NCI-H460 (cell line): Measurements from ENCODE around the gene MS4A10. TPM values are rescaled to one million over a fixed set of nuclear protein-coding genes. Genes with fewer than 3 reads are reported as not detected.
A peak's percentile ranks its signal among the peaks of the same experiment; 100 is the strongest.
"Not testable (repeated sequence)": the region's sequence is repeated elsewhere in the genome, so short reads cannot be mapped to it uniquely, and the experiment has no call there.

Source experiments
- DNase-seq: peaks from one replicate; pipeline ENCODE4 v3.0.0-alpha.2; 2016; ENCODE audit warnings: low read depth; ENCODE audit errors: extremely low read depth
- total RNA-seq: library from RNA; depleted of rRNA; stranded (reverse); fragments of >200 nt; shearing (Covaris generic); gene quantifications from 2 replicates; pipeline ENCODE4 v1.2.3, GENCODE V29; 2014

Gene MS4A10
- total RNA-seq, 1 experiment from 2014 or later = not detected

GRCh38 chr11:60821827-60822599 is 36.9 kb downstream of the MS4A10 start:
- no peak for DNase-seq

- DNase-seq = not testable (repeated sequence)
Observed at GRCh38 chr11:60823745-60824306, 38.7 kb downstream of the MS4A10 start.

GRCh38 chr11:60825118-60825517 is 40.0 kb downstream of the MS4A10 start:
- no peak for DNase-seq

- DNase-seq = no peak
Observed at GRCh38 chr11:60825790-60826189, 40.7 kb downstream of the MS4A10 start.

- DNase-seq = no peak
Observed at GRCh38 chr11:60830478-60831142, 45.5 kb downstream of the MS4A10 start.

GRCh38 chr11:60831143-60831500 is 46.0 kb downstream of the MS4A10 start:
- DNase-seq = peak; percentile 65

- DNase-seq = no peak
Observed at GRCh38 chr11:60831501-60832079, 46.5 kb downstream of the MS4A10 start.

GRCh38 chr11:60834742-60835533 is 49.8 kb downstream of the MS4A10 start:
- DNase-seq = no peak

GRCh38 chr11:60835534-60835846 is 50.4 kb downstream of the MS4A10 start:
- DNase-seq = no peak

- DNase-seq = no peak
Observed at GRCh38 chr11:60836866-60837515, 51.9 kb downstream of the MS4A10 start.

- DNase-seq = no peak
Observed at GRCh38 chr11:60838132-60838531, 53.0 kb downstream of the MS4A10 start.

GRCh38 chr11:60840470-60841430 is 55.6 kb downstream of the MS4A10 start:
- DNase-seq = no peak

- DNase-seq = peak; percentile 89
Observed at GRCh38 chr11:60841797-60842667, 56.9 kb downstream of the MS4A10 start, which contains the start of gene CCDC86. CCDC86 (plus strand) TSS chr11:60842113; CDS start chr11:60842125, 12 bp downstream.

- no peak for DNase-seq
Observed at GRCh38 chr11:60842668-60843600, 57.8 kb downstream of the MS4A10 start.

GRCh38 chr11:60844045-60844869 is 59.1 kb downstream of the MS4A10 start:
- DNase-seq = no peak

GRCh38 chr11:60844870-60845221 is 59.7 kb downstream of the MS4A10 start:
- no peak for DNase-seq
